Effector memory CD4-positive, alpha-beta T cell (primary cell): ENCODE measurements around the gene TBL3.

Experiments used
- DNase-seq, 3 donors: peaks; one replicate each; pipeline ENCODE4 v3.0.0-alpha.2; 2020
- H3K27ac ChIP-seq: 2 replicates; pipeline ENCODE4 v1.7.0; 2013; ENCODE audit warnings: mild to moderate bottlenecking, low read length, moderate library complexity; ENCODE audit not compliant: insufficient read depth, poor library complexity, severe bottlenecking
- H3K27me3 ChIP-seq: replicated peaks from 2 replicates; pipeline ENCODE4 v1.7.0; 2013; ENCODE audit warnings: mild to moderate bottlenecking, low read length; ENCODE audit not compliant: insufficient read depth, control insufficient read depth, poor library complexity, severe bottlenecking
- H3K36me3 ChIP-seq: 2 replicates; pipeline ENCODE4 v1.7.0; 2013; ENCODE audit warnings: mild to moderate bottlenecking, low read length, moderate library complexity; ENCODE audit not compliant: control insufficient read depth, insufficient read depth
- H3K4me1 ChIP-seq: 2 replicates; pipeline ENCODE4 v1.7.0; 2013; ENCODE audit warnings: low read length, mild to moderate bottlenecking; ENCODE audit not compliant: control insufficient read depth, insufficient read depth, poor library complexity, severe bottlenecking
- H3K4me3 ChIP-seq: 2 replicates; pipeline ENCODE4 v1.7.0; 2013; ENCODE audit warnings: low read length, low read depth, mild to moderate bottlenecking; ENCODE audit not compliant: insufficient read depth, poor library complexity, severe bottlenecking
- H3K9me3 ChIP-seq: 2 replicates; pipeline ENCODE4 v1.7.0; 2013; ENCODE audit warnings: mild to moderate bottlenecking, low read length, moderate library complexity; ENCODE audit not compliant: control insufficient read depth

TBL3 gene

GRCh38 chr16:2027024-2028010 is 55.5 kb downstream of the TBL3 start:
- peaks cover 19% of the 10 kb centered on the region for H3K4me1 ChIP-seq
- no peaks in the 10 kb centered on the region for H3K9me3 ChIP-seq
- H3K4me3 ChIP-seq = peak overlapping the region; percentile 50
- H3K27me3 ChIP-seq = peaks cover 2% of the 10 kb centered on the region
- DNase-seq = no peak
- no peaks in the 10 kb centered on the region for H3K36me3 ChIP-seq
- H3K27ac ChIP-seq = no peak overlapping the region

DNA sequence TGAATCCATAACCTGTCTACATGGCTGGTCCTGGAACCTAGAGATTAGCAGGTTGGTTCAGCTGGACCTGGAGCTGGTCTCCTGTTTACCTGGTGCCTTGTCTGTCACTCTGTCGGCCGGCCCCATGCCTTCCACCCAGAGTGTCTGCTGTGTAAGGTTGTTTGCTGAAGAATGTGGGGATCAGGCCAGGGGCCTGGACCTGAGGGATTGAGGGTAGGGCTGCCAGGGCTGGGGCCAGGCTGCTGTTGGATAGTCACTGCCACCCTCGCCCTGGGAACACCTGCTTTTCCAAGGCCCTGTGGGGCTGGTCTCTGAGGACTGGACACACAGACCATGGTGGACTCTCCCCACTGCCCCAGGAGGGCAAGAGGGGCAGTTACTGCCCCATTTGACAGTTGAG is 56.3 kb downstream of the TBL3 start:
- H3K36me3 ChIP-seq = no peaks in the 10 kb centered on the region
- no peaks in the 10 kb centered on the region for H3K27me3 ChIP-seq
- no peak overlapping the region for H3K27ac ChIP-seq
- H3K9me3 ChIP-seq = no peaks in the 10 kb centered on the region
- H3K4me3 ChIP-seq = no peak overlapping the region
- H3K4me1 ChIP-seq = peaks cover 14% of the 10 kb centered on the region
- no peak for DNase-seq

GRCh38 chr16:2028620-2029220 is 56.9 kb downstream of the TBL3 start:
- no peaks in the 10 kb centered on the region for H3K36me3 ChIP-seq
- H3K9me3 ChIP-seq = no peaks in the 10 kb centered on the region
- H3K4me3 ChIP-seq = no peak overlapping the region
- no peak for DNase-seq
- no peak overlapping the region for H3K27ac ChIP-seq
- H3K27me3 ChIP-seq = no peaks in the 10 kb centered on the region
- H3K4me1 ChIP-seq = peaks cover 10% of the 10 kb centered on the region

GRCh38 chr16:2029350-2029749 is 57.5 kb downstream of the TBL3 start:
- DNase-seq = no peak
- Histone ChIP-seq H3K4me3 (no peak overlapping the region), H3K27ac (no peak overlapping the region), H3K9me3 (no peaks in the 10 kb centered on the region), H3K27me3 (no peaks in the 10 kb centered on the region), H3K36me3 (no peaks in the 10 kb centered on the region), H3K4me1 (peaks cover 7% of the 10 kb centered on the region)

- no peaks in the 10 kb centered on the region for H3K9me3 ChIP-seq
- H3K27ac ChIP-seq = no peak overlapping the region
- no peaks in the 10 kb centered on the region for H3K36me3 ChIP-seq
- DNase-seq = no peak
- peaks cover 7% of the 10 kb centered on the region for H3K4me1 ChIP-seq
- no peaks in the 10 kb centered on the region for H3K27me3 ChIP-seq
- H3K4me3 ChIP-seq = no peak overlapping the region
Measured at GRCh38 chr16:2030036-2030435, 58.2 kb downstream of the TBL3 start.

DNA sequence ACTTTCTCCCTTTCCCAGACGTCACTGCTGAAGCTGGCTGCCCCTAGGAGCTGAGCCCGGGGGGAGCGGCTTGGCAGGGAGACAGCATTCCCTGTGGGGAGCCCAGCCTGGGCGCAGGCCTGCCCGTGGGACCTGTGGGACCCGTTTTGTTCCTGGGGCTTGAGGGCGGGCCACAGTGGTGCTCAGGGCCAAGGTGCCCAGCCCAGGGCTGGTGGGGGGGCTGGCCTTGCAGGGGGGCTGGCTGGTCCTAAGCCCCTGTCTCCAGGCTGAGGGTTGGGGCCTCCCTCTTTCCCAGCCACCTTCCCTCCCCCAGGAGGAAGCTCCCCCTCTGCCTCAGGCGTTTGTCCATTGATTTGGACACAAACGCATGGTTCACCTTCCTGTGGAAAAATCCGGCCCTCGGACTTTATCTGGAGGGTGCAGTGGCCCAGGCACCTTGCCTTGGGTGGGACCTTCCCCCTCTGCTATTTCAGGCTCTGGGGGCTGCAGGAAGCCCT is 59.3 kb downstream of the TBL3 start:
- Histone ChIP-seq H3K4me3 (no peak overlapping the region), H3K27ac (no peak overlapping the region), H3K4me1 (peaks cover 7% of the 10 kb centered on the region), H3K9me3 (no peaks in the 10 kb centered on the region), H3K27me3 (no peaks in the 10 kb centered on the region), H3K36me3 (no peaks in the 10 kb centered on the region)
- DNase-seq = no peak
